Mucosa of rectum (tissue), 2 donors: ENCODE results near the gene TINAG.

Experiments used
- H3K27ac ChIP-seq, 2 donors: one replicate each; pipeline ENCODE4 v1.7.0; 2013; ENCODE audit warnings: inconsistent platforms in 2 of 2, low read depth in 2 of 2, low read length in 2 of 2
- H3K27me3 ChIP-seq, 2 donors: one replicate each; pipeline ENCODE4 v1.7.0; 2013; ENCODE audit warnings: low read length in 2 of 2; ENCODE audit not compliant: control insufficient read depth in 2 of 2, insufficient read depth in 2 of 2
- H3K36me3 ChIP-seq, 2 donors: one replicate each; pipeline ENCODE4 v1.7.0; 2013; ENCODE audit warnings: low read length in 2 of 2; ENCODE audit not compliant: control insufficient read depth in 2 of 2, insufficient read depth in 2 of 2
- H3K4me1 ChIP-seq, 2 donors: one replicate each; pipeline ENCODE4 v1.7.0; 2013; ENCODE audit warnings: low read length in 2 of 2, mild to moderate bottlenecking in 1 of 2; ENCODE audit not compliant: control insufficient read depth in 2 of 2, insufficient read depth in 2 of 2
- H3K4me3 ChIP-seq, 2 donors: one replicate each; pipeline ENCODE4 v1.7.0; 2013; ENCODE audit warnings: low read length in 2 of 2
- H3K9ac ChIP-seq, 2 donors: one replicate each; pipeline ENCODE4 v1.7.0; 2013; ENCODE audit warnings: low read length in 2 of 2, low read depth in 1 of 2, mild to moderate bottlenecking in 1 of 2
- H3K9me3 ChIP-seq, 2 donors: one replicate each; pipeline ENCODE4 v1.7.0; 2013; ENCODE audit warnings: low read length in 2 of 2; ENCODE audit not compliant: control insufficient read depth in 2 of 2
- donor health status: healthy.
- donor health status: Normal muscosa, but diverticular disease.

The TINAG gene

DNA sequence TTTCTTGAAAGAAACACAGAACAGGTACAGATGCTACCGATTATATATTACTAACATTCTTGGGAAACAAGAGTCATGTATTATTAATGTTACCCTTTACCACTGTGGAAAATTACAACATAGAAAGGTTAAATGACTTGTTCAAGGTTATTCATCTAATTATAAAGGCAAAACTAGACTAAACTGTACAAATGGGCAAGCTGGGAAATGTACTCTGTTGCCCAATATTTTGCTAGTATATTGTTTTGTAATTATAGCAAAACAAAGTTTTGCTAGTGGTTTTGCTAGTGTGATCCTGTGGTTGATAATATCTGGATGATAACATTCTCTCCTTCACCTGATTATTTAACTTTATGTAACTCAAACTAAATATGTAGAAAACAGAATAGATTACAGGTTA lies 96.5 kb downstream of the TINAG start:
- Histone ChIP-seq H3K4me3 (no peak overlapping the region), H3K9ac (no peak overlapping the region), H3K4me1 (no peaks in the 10 kb centered on the region), H3K36me3 (no peaks in the 10 kb centered on the region), H3K27ac (no peak overlapping the region), H3K27me3 (no peaks in the 10 kb centered on the region), H3K9me3 (no peaks in the 10 kb centered on the region)

DNA sequence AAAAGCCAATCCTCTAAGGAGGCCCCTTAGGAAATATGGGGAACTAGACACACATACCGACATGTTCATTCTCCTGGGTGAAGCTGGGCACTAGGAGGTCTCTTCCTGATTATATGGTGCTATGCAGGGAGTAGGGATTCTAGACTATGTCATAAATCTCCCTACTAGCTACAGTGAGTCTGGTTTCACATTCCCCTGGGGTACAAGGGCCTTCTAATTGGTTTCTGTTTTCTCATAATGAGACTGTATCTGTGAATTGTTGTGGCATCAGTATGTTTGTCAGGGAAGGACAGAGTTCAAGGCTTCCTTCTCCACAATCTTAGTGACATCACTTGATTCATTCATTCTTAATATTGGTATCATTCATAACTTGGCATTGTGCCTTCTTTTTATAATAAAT lies 103.5 kb downstream of the TINAG start:
- Histone ChIP-seq H3K4me1 (no peaks in the 10 kb centered on the region), H3K27ac (no peak overlapping the region), H3K9ac (no peak overlapping the region), H3K9me3 (no peaks in the 10 kb centered on the region), H3K27me3 (no peaks in the 10 kb centered on the region), H3K4me3 (no peak overlapping the region), H3K36me3 (no peaks in the 10 kb centered on the region)

DNA sequence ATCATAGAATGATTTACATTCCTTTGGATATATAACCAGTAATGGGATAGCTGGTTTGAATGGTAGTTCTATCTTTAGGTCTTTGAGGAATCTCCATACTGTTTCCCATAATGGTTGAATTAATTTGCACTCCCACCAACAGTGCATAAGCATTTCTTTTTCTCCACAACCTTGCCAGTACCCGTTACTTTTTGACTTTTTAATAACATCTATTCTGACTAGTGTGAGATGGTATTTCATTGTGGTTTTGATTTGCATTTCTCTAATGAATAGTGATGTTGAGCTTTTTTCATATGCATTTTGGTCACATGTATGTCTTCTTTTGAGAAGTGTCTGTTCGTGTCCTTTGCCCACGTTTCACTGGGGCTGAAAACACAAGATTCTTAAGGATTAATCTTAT lies 107.3 kb downstream of the TINAG start:
- Histone ChIP-seq H3K4me1 (no peaks in the 10 kb centered on the region), H3K27ac (no peak overlapping the region), H3K27me3 (no peaks in the 10 kb centered on the region), H3K36me3 (no peaks in the 10 kb centered on the region), H3K9ac (no peak overlapping the region), H3K9me3 (no peaks in the 10 kb centered on the region), H3K4me3 (no peak overlapping the region)

DNA sequence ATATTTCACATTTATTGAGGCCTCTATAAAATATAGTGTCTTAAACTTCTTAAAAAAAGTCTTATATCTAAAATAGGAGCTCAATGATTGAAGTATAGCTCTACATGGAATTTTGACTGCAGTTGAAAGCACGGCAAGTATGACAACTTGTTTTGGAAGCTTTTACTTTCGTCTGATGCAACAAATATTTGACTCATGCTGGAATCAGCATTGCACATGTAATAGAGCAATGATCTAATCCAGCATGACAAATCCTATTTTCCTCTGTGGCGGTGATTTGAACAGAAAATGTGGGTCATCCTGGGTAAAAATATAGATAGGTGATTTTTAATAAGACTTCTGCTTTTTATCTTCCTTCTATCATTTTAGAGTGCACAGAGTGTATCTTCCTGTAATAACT lies 111.6 kb downstream of the TINAG start:
- H3K9me3 ChIP-seq: no peaks in the 10 kb centered on the region
- H3K9ac ChIP-seq: no peak overlapping the region
- H3K36me3 ChIP-seq: no peaks in the 10 kb centered on the region
- H3K4me1 ChIP-seq: no peaks in the 10 kb centered on the region
- no peak overlapping the region for H3K4me3 ChIP-seq
- H3K27ac ChIP-seq: no peak overlapping the region
- H3K27me3 ChIP-seq: no peaks in the 10 kb centered on the region

DNA sequence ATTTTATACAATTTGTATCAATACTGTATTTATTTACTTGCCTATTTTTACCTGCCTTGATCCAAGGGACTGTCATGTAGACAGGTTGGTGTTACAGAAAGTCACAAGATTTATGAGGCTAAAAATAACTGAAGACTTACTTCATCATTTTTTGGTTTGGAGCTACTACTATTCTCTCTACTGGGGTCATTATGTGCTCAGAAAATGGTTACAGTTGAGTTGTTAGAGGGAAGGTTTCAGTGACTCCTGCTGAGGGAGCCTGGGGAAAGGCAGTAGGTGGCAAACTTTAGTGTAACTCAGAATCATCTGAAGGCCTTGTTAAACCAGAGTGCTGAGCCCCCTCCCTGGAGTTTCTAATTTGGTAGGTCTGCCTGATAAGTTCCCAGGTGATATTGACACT lies 118.8 kb downstream of the TINAG start:
- Histone ChIP-seq H3K27ac (no peak overlapping the region), H3K4me3 (no peak overlapping the region), H3K9me3 (no peaks in the 10 kb centered on the region), H3K4me1 (no peaks in the 10 kb centered on the region), H3K9ac (no peak overlapping the region), H3K27me3 (no peaks in the 10 kb centered on the region), H3K36me3 (no peaks in the 10 kb centered on the region)

DNA sequence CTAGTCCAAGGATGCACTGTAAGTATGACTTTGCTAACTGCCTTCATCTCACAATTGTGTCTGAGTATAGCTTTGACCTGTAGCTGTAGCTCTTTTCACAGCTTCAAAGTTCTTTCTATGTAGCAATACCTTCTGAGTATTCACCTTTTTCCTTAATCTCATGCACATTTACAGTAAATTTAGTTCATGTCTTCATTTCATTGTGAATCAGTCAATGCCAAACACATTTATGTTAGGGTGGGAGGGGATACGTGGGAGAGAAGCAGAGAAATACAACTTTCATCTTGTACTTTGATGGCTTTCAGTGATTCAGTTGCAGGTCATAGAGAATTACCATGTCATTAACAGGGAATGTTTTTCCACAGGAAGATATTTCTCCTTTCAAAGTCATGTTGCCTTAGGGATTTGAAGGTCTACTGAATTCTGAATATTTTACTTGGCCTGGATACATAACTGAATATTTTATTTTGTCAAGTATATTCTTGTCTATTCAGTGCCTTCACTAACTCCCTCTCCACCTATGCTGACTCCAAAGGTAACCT lies 119.2 kb downstream of the TINAG start:
- Histone ChIP-seq H3K9me3 (no peaks in the 10 kb centered on the region), H3K4me3 (no peak overlapping the region), H3K4me1 (no peaks in the 10 kb centered on the region), H3K27me3 (no peaks in the 10 kb centered on the region), H3K36me3 (no peaks in the 10 kb centered on the region), H3K9ac (no peak overlapping the region), H3K27ac (no peak overlapping the region)

DNA sequence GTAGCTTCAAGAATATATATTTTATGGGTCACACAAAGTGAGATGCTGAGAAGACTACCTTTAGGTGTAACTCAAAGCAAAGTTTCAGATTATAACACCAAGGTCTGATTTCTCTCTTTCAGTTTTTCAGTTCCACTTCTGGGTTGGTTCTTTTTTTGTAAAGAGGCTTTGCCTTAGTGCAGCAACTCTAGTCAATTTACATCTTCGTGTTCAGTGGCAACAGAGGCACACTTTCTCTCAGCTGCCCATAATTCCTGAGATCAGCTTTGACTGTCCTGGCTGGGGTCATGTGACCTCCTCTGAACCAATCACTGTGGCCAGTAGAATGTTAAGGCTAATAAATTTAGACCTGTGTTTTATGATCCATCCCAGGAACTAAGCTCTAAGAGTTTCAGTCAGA lies 120.2 kb downstream of the TINAG start:
- Histone ChIP-seq H3K9me3 (no peaks in the 10 kb centered on the region), H3K4me1 (no peaks in the 10 kb centered on the region), H3K36me3 (no peaks in the 10 kb centered on the region), H3K27me3 (no peaks in the 10 kb centered on the region), H3K27ac (no peak overlapping the region), H3K4me3 (no peak overlapping the region), H3K9ac (no peak overlapping the region)

DNA sequence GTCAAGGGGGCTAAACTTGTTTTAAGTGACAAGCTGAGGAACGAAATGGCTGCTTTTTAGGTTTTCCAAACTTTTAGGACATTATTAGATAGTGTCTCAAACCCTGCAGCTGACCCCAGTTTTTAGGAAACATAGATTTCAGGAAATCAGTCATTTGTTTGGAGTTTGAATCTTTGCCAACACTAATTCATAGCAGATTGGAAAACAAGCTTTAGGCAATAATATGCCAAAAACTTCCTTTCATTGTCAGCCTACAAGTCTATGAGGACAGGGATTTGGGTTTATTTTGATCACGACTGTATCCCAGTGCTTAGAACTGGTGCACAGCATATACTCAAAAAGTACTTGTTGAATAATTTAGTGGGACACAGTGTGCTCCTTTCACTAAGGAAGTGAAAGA lies 123.2 kb downstream of the TINAG start:
- H3K27ac ChIP-seq: no peak overlapping the region
- H3K4me3 ChIP-seq: no peak overlapping the region
- no peaks in the 10 kb centered on the region for H3K27me3 ChIP-seq
- no peak overlapping the region for H3K9ac ChIP-seq
- H3K9me3 ChIP-seq: no peaks in the 10 kb centered on the region
- H3K36me3 ChIP-seq: no peaks in the 10 kb centered on the region
- no peaks in the 10 kb centered on the region for H3K4me1 ChIP-seq
